ENCODE measurements around the gene GALR1. TPM values are rescaled to one million over a fixed set of nuclear protein-coding genes. Genes with fewer than 3 reads are reported as not detected.

The GALR1 gene
- total and polyA plus RNA-seq, 2 experiments from 2014 or later = 0.07 TPM; not detected in 1

GRCh38 chr18:77203071-77203470 is 46.6 kb upstream of the GALR1 start:
- Histone ChIP-seq H3K9me2 (replicated peaks; ENCODE audit: insufficient read depth) (no peaks in the 10 kb centered on the region), H4K20me1 (ENCODE audit: insufficient read depth, poor library complexity, severe bottlenecking) (no peaks in the 10 kb centered on the region), H3K27ac (no peak overlapping the region), H3K27me3 (no peaks in the 10 kb centered on the region), H3K9me3 (ENCODE audit: low read depth) (no peaks in the 10 kb centered on the region), H3K4me2 (no peak overlapping the region), H2AFZ (no peak overlapping the region), H3K4me3 (no peak overlapping the region), H3K79me2 (no peaks in the 10 kb centered on the region), H3K36me3 (replicated peaks; ENCODE audit: insufficient read depth, low read depth) (no peaks in the 10 kb centered on the region), H3K4me1 (ENCODE audit: insufficient read depth) (no peaks in the 10 kb centered on the region)
- TF ChIP-seq EZH2phosphoT487 (IDR thresholded peaks at IDR 0.05; ENCODE audit: low read depth, severe bottlenecking, unreplicated experiment) (no peak), CTCF (IDR thresholded peaks at IDR 0.05; ENCODE audit: poor library complexity) (no peak)
- DNase-seq (ENCODE audit: low spot score) = peak; percentile 43
- WGBS (ENCODE audit: low lambda C conversion rate, missing lambda C conversion rate) = 68% methylated on average over 12 of the region's 12 CpGs

DNA sequence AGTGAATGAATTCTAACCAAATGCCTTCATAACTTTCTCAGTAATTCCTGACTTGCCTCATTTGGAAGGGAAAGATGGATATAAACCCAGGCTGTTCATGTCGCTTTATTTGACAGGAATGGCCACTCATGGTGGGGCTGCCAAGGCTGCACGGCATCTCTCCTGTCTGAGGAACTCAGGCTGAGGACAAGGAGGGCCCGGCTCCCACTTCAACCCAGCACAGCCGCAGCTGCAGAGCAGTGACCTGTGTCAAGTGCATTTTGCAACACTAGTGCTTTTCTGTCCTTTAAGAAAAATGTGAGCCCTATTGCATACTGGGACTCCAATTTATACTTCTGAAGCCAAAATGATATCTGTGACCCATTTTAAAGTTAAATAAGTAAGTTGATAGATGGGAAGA is 45.8 kb upstream of the GALR1 start:
- no peaks in the 10 kb centered on the region for H3K36me3 ChIP-seq (replicated peaks; ENCODE audit: insufficient read depth, low read depth)
- H3K27me3 ChIP-seq = no peaks in the 10 kb centered on the region
- no peak overlapping the region for H3K4me3 ChIP-seq
- 94% methylated on average over 4 of the region's 4 CpGs for WGBS (ENCODE audit: low lambda C conversion rate, missing lambda C conversion rate)
- H2AFZ ChIP-seq = no peak overlapping the region
- H3K79me2 ChIP-seq = no peaks in the 10 kb centered on the region
- no peaks in the 10 kb centered on the region for H3K9me2 ChIP-seq (replicated peaks; ENCODE audit: insufficient read depth)
- H4K20me1 ChIP-seq (ENCODE audit: insufficient read depth, poor library complexity, severe bottlenecking) = no peaks in the 10 kb centered on the region
- TF ChIP-seq CTCF (IDR thresholded peaks at IDR 0.05; ENCODE audit: poor library complexity) (no peak), EZH2 (IDR thresholded peaks at IDR 0.05; ENCODE audit: borderline replicate concordance) (no peak), EZH2phosphoT487 (IDR thresholded peaks at IDR 0.05; ENCODE audit: low read depth, severe bottlenecking, unreplicated experiment) (no peak)
- H3K4me1 ChIP-seq (ENCODE audit: insufficient read depth) = no peaks in the 10 kb centered on the region
- no peak for DNase-seq (ENCODE audit: low spot score)
- H3K4me2 ChIP-seq = no peak overlapping the region
- no peaks in the 10 kb centered on the region for H3K9me3 ChIP-seq (ENCODE audit: low read depth)
- no peak overlapping the region for H3K27ac ChIP-seq

DNA sequence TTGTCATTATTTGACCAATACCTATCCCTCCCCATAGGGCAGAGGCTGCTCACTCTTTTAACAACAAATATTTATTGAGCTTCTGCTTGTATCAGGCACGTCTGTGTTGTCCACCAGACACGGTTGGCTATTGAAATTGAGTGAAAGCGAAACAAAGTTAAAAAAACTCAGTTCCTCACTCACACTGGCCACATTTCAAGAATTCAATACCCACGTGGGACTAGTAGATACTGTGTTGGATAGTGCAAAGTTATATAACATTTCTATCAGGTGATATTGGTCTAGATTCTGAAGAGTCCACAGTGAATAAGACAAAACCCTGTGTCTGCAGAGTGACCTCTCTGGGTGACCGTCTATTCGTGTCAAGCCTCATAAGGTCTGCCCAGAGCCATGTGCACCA is 43.9 kb upstream of the GALR1 start:
- H3K36me3 ChIP-seq (replicated peaks; ENCODE audit: insufficient read depth, low read depth) = no peaks in the 10 kb centered on the region
- H3K27me3 ChIP-seq = no peaks in the 10 kb centered on the region
- H3K27ac ChIP-seq = no peak overlapping the region
- no peak for DNase-seq (ENCODE audit: low spot score)
- no peaks in the 10 kb centered on the region for H4K20me1 ChIP-seq (ENCODE audit: insufficient read depth, poor library complexity, severe bottlenecking)
- no peaks in the 10 kb centered on the region for H3K4me1 ChIP-seq (ENCODE audit: insufficient read depth)
- TF ChIP-seq EZH2 (IDR thresholded peaks at IDR 0.05; ENCODE audit: borderline replicate concordance) (no peak), CTCF (IDR thresholded peaks at IDR 0.05; ENCODE audit: poor library complexity) (no peak)
- no peaks in the 10 kb centered on the region for H3K9me3 ChIP-seq (ENCODE audit: low read depth)
- no peak overlapping the region for H3K4me3 ChIP-seq
- H3K4me2 ChIP-seq = no peak overlapping the region
- H2AFZ ChIP-seq = no peak overlapping the region
- no peaks in the 10 kb centered on the region for H3K79me2 ChIP-seq
- WGBS (ENCODE audit: low lambda C conversion rate, missing lambda C conversion rate) = 82% methylated on average over 6 of the region's 6 CpGs
- H3K9me2 ChIP-seq (replicated peaks; ENCODE audit: insufficient read depth) = no peaks in the 10 kb centered on the region

All from hepatocyte (in vitro differentiated cells).